Right hindlimb (tissue), 1 donor: ENCODE measurements around the gene EXT2.

Experiments
- DNase-seq: peaks from one replicate; pipeline ENCODE4 v3.0.0-alpha.2; 2018

EXT2 gene

DNA sequence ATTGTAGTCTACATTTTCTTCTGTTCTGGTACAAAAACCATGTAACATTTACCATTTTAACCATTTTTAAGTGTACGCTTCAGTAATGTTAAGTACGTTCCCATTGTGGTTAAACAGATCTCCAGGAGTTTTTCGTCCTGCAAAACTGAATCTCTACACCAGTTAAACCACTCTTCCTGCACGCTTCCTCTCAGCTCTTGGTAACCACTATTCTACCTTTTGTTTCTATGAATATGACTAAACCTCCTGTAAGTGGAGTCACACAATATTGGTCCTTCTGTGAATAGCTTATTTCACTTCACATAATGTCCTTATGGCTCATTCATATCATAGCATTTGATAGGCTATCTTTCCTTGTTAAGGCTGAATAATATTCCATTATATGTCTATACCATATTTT is 7.1 kb upstream of the EXT2 start:
- no peak for DNase-seq

DNA sequence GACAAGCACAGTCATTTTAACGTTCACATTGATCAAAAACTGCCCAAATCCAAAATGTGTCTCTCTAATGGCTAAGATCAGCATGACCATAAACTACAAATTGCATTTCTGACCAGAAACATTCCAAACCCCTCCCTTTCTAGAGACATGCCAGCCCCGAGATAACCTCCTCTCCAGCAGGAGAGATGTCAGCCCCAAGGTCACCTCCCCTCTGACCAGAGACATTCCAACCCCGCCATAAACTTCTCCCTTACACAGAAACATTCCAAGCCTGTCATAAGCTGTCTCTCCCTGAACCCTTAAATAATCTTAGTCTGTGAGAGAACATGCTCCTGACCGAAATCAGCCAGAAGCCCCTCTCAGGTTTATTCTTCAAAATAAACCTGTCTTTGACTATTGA is 6.6 kb upstream of the EXT2 start:
- no peak for DNase-seq

DNA sequence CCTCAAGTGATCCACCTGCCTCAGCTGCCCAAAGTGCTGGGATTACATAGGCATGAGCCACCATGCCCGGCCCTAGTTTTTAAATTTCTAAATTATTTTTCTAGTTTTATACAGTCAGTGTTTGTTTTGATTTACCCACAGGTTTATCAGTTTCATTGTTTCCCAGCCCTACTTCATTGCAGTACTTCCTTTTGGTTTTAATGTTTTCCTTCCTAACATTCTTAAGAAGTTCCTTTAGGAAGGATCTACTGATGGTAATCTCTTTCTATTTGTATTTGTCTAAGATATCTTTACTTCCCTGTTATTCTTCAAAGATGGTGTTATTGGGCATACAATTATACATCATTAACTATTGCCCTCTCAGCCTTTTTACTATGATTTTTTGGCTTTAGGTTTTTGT is 4.9 kb upstream of the EXT2 start:
- DNase-seq: no peak

DNA sequence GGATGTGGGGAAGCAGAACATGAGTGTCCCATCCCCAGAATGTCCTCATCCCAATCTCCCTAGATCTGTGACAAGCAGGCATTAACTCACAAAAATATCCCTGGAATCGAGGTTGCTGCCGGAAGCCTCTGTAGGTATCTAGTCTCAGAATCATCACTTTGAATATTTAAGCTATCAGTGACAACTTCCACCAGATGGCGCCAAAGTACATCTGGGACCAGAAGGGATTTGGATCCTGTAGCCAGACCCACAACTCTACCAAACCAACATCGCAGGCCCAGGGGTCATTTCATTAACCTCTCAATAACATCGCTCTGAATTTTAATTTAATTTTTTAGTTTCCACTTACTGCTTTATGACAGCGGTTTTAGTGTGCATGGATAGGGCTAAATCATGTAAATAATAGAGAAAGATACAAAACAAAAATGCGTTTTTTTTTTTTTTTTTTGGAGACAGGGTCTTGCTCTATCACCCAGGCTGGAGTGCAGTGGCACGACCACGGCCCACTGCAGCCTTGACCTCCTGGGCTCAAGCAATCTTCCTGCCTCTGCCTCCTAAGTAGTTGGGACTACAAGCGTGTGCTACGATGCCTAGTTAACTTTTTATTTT is 1.1 kb upstream of the EXT2 start:
- peak; percentile 76 for DNase-seq

DNA sequence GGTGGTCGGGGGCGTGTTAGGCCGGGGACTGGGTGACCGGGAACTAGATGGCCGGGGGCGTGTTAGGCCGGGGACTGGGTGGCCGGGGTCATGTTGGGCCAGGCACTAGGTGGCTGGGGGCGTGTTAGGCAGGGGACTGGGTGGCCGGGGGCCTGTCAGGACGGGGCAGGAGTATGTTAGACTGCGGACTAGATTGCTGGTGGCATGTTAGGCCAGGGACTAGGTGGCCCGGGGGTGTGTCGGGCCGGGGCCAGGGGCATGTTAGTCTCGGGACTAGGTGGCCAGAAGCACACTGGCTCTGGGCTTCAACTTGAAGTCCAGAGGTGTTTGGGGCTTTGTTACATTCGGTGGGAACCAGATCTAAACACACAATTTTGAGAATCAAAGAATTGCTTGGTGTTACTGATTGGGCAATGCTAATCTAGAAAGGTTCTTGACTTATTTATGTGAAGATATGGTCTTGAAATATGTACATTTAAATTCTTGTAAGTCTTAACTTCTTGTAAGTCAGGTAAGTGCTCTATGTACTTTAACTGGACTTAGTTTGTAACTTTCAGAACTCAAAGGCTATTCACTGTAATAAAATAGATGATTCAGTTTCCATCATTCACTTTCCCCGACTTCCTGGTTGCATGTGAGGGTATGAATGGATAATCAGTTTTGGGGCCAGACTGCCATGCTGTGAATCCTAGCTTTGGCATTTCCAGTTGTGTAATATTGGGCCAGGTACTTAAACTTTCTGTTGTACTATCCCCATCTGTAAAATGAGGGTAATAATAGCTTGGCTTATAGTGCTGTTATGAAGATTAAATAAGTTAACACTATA is 1.1 kb downstream of the EXT2 start:
- peak; percentile 31 for DNase-seq

DNA sequence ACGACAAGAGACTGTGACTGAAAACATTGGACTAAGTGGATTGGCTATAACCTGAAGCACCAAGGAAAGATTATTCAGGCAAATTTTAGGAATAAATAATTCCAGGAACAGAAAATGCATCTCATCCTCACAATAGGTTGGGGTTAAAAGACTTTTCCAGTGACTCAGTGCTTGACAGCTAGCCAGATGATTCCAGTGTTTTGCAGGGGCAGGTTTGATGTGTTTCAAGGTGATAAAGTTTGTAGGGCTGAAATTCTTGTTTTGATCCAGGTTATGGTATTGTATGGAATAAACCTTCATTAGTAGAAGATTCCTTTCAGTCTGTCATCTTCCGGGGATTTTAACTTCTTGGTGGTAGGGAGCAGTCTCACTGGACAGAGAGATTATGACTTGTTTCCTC is 2.3 kb downstream of the EXT2 start:
- no peak for DNase-seq

DNA sequence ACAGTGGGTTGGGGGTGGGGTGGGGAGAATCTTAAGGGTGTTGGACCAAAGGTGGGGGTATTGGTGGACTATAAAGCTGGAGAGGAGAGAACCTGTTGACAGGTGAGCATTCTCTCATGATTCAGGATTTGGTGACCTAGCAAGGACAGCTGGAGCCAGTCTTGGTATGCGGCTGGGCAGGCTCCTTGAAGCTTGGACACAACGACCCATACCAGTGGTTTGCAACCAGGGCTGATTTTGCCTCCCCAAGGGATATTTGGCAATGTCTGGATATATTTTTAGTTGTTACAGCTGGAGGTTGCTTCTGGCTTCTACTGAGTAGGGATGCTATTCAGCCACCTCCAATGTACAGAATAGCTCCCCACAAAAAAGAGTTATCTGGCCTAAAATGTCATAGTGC is 5.6 kb downstream of the EXT2 start:
- no peak for DNase-seq

DNA sequence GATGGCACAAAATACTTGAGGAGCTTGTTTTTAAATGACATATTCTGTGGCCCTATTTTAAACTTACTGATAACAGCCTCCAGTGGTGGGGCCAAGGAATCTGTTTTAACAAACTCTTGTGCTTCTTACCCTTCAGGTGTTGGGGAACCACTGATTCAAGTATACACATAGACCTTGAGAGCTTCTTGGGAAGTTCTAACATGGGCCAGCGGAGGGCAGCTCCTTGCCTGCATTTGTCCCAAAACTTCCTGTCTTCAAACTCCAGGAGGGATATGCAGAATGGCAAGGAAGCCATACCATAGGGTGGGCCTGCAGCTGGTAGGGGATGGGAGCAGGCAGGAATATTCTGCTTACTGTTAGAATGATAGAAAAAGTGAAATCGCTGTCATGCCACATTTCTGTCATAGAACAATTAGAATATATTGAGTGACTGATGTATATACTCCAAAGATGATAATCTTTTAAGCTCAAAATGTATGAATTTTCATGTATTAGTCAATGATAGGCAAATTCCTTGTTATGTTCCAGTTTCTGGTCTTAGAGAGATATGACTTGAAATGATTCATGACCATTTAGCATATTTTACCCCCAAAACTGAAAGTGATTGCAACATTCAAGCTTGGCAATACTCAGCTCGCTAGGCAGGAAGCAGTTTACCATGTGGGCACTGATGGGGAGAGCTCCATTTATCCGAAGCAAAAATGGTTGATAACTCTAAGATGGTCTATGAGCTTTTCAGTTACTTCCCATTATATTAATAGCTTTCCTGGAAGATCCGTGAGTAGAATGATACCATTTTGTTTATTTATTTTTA is 9.2 kb downstream of the EXT2 start:
- no peak for DNase-seq

DNA sequence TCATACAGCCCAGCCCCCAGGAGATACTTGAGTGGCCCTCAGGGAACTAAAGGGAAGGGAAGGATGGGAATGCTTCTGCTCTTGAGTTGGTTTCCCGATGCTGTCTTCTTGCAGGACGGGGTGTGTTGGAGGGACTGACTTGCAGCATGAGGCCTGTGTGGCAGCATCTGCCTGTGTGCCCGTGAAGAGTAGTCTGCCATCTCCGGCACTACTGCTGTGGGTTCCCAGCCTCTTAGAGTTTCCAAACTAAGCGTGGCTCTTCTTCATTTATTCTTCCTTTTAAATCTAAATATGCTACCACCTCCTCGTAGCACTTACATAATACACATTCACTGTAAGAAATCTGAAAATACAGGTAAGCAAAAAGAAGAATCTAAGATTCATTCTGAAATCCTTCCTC is 12.8 kb downstream of the EXT2 start:
- DNase-seq: no peak

DNA sequence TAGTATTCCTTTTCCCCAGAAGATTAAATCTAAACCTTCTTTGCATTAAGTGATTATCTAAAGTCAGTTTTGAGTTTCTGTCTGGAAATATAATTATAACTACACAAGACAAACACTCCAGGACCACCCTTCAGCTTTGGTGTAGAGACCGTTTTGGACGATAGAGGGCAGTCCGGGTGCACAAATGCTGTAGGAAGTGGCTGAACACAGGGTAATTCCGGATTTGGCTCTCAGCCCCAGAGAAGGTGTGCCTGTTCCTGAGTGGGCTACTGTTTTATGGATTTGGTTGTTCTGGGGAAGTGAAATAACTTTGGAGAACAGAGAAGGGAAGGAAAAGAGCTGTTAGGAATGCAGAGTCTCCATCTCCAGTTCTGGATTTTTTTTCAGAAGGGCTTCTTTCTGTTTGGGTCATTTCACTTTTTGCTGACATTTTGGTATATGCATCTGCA is 14.8 kb downstream of the EXT2 start:
- peak; percentile 70 for DNase-seq

DNA sequence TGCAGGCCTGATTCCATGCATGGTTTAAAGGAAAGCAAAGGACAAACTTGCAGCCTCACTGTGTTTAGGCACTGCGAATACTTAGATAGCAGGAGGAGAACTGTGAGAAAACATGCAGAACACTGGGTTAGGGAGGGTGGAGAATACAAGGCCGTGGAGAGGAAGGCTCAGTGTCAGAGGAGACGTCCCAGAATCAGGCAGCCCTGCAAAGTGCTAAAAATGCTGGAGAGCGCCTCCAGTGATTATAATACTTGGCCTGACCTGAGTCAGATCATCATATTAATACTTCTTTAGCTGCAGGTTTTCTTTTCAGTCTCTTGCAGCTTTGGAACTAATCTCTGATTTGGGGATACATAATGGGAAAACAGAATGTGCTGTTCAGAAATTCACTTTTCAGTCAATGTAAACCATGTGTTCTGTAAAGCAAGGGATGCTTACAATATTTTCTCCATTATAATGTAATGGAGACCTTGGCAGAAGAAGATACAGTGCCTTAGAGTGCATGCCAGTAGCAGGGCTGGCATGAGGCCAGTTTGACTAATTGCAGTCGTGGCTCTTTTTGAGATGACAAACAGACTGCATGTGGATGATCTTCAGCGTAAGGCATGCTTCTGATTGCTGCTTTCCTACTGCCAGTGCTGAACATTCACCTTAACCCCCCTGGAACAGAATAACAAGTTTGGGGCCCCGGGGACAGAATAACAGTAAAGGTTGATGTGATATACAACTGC is 16.8 kb downstream of the EXT2 start:
- peak; percentile 81 for DNase-seq

DNA sequence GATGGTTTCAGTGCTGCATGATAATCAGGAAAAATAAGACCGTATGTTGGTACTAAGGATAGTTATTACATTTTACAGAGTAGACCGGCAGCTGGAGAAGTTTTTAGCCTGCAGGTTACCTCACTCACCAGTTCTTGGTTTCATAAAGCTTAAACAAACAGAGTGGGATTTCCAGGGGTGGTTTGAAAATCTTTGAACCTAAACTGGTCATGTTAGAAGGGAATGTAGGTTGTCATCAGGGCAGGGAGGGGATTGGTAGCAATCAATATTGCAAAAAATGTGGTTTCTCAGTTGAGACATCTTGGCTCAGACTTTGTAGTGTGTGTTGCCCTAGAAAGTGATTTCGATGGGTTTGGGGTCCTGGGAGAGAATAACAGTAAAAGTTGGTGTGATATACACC is 17.5 kb downstream of the EXT2 start:
- no peak for DNase-seq

DNA sequence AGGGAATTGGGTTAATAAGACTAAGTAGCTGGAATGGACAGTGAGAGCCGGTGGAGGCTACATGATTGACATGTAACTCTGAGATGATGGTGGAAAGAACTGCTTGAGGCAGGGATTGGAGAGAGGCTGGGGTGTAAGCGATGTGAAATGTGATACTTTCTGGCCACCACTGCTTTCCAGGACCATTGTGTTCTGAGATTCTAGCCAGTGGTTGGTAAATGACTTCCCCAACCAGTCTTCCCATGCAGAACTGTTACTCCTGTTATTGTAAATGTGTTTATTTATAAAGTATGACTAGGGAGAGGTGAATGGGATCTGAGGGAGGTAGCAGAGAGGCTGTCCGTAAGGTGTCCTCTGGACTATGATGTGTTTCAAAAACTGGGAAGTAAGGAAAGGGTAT is 18.1 kb downstream of the EXT2 start:
- DNase-seq: no peak

DNA sequence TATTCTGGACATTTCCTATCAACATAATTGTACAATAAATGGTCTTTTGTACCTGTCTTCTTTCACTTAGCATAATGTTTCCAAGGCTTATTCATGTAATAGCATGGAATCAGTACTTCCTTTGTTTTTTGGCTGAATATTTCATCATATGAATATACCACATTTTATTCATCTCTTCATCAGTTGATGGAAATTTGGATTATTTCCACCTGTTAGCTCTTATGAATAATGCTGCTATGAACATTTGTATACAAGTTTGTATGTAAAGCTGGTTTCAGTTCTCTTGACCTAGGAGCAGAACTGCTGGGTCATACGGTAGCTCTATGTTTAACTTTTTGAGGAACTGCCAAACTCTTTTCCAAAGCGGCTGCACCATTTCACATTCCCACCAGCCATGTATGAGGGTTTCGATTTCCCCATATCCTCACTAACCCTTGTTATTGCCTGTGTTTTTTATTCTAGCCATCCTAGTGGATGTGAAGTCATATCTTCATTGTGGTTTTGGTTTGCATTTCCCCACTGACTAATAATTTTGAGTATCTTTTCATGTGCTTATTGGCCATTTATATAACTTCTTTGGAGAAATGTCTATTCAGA is 20.9 kb downstream of the EXT2 start:
- DNase-seq: no peak

DNA sequence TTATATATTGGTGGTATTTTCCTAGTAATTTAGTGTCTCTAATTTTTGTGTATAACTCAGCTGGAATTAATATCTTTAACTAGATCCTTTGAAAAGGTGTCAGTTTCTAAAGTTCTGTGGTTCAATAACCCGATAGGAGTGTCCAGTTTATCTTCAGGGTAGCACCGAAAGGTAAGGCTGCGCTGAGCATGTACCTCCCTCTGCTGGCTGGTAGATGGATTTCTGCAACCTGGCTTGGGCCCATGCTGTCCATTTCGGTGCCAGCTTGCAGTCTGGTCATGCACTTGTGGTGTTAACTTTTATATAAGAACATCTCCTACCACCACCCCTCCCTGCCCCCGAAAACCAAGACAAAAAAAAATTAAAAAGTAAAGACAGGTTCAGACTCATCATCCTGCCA is 24.7 kb downstream of the EXT2 start:
- no peak for DNase-seq

DNA sequence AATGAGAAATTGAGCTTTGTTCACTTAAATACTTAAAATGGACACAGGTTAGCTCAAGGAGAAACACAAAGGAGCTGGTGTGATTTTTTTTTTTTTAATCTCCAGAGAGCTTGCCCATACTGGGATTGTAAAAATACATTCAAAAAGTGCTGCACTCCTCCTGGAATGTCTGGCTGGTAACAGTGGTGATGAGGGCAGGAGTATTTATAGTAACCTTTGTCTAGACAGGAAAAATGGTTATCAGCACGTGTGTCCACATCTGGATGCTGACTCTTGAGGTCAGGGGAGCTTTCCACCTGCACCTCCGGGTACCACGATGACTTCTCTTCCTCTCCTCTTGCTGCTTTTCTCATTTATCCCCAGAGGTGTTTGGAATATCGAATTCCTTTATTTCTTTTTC is 30.1 kb downstream of the EXT2 start:
- DNase-seq: no peak

DNA sequence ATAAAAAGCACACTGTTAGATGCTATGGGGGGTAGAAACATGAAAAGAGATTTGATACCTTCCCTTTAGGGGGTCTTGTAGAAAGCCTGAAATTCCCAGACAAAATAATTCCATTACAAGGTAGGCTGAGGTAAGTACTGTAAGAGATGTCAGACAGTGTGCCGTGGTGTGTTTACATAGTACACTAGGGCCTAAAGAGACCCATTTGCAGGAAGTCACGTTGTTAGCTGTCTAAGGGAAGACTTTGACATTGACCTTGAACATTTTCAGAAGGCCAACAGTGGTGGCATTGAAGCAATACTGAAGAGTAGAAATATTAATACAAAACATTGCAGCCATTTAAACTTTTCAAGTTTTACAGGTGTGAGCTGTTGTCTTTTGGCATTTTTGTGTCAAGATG is 30.8 kb downstream of the EXT2 start:
- no peak for DNase-seq

DNA sequence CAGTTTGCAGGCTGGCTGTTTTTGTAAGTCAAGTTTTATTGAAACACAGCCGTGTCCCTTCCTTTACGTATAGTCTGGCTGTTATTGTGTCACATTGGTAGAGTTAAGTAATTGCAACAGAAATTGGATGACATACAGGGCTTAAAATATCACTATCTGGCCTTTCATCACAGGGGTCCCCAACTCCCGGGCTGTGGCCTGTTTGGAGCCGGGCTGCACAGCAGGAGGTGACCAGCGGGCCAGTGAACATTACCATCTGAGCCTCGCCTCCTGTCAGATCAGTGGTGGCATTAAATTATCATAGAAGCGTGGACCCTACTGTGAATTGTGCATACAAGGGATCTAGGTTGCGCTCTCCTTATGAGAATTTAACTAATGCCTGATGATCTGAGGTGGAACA is 31.7 kb downstream of the EXT2 start:
- no peak for DNase-seq

DNA sequence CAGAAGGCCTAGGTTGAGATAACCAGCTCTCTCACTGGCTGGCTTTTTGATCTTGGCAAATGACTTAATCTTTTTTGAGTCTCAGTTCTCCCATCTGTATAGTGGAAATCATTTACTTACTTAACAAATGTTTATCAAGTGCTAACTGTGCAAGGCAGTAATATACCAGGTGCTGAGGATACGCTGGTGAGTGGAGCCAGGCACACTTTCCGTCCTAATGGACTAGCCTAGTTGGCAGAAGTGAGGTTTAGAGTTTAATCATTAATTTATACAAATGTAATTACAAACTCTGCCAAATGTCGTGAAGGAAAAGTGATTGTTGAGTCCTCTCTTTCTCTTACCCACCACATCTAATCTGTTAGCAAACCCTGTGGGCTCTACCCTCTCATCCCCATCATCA is 33.3 kb downstream of the EXT2 start:
- no peak for DNase-seq

DNA sequence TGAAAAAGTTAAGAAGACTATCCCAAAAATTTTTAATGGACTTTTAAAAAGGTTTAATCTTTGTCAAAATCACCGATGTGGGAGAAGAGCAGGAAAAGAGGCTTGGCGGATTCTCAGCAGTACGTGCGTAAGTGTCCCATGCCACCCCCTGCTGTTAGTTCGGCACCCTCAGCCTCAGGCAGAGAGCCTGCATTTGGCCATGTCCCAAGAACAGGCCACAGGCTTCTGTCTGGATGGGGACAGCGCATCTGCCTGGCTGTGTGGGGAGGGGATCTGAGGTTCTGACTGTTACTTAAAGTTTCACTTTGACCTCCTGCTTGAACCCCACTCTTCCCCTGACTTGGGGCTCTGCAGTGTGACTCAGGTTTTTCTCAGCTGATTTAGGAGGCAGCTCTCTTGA is 35.3 kb downstream of the EXT2 start:
- DNase-seq: no peak

DNA sequence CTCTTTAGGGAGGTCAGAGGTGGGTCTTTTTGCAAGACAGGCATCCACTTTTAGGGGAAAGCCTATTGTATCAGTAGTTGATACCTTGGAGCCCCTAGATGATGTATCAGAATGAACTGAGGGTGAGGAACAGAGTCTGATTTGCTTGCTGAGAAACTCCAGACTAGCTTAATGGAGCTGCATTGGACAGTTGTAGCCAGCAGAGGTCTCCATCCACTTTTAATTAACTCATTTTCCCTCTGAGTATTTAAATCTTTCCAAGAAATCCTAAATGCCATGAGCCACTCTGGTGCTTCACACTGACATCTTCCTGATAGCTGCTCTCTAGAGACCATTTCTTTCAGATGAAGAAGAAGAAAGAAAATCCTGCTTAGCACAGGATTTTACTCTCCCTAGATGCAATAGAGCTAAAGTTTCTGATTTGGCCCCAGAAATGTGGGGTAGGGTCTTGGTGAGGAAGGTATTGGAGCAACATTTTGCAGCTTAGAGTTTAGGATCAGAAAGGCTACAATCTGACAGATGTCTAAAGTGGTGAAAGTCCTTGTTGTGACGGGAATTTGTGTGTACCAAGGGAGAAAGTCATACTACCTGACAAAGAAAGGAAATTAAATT is 38.0 kb downstream of the EXT2 start:
- no peak for DNase-seq

DNA sequence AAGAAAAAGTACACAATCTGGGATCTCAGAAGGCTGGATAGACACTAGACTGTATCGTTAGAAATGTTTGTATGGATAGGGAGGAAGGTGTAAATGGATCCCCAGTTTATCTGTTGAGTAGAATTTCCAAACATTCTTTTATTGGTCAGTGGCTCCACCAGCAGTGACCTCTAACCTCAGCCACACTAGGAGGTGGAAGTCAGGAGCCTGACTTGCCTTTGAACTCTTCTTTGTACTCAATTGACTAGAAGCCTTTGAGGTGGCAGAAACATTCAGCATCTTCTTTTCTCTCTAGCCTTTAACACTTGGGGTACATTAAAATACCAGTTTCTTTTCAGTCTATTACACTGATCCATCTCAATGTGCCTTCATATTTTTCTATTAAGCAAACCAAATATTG is 39.1 kb downstream of the EXT2 start:
- no peak for DNase-seq
